Liver (tissue), 9 donors: ENCODE results near the gene PLEKHN1. TPM values are rescaled to one million over a fixed set of nuclear protein-coding genes. Genes with fewer than 3 reads are reported as not detected.

ENCODE experiments used
- DNase-seq: peaks from one replicate; pipeline ENCODE4 v3.0.0-alpha.2; 2017; ENCODE audit warnings: low spot score
- H3K27ac ChIP-seq, 2 donors: one replicate each; pipeline ENCODE4 v1.7.0; 2013; ENCODE audit warnings: inconsistent platforms in 2 of 2, low read length in 2 of 2, control low read depth in 1 of 2, low read depth in 1 of 2, mild to moderate bottlenecking in 1 of 2
- H3K27me3 ChIP-seq, 4 donors: one replicate each; pipeline versions ENCODE4 v1.6.1 to v1.7.0; 2013; ENCODE audit warnings: low read length in 3 of 4, inconsistent platforms in 1 of 4, mild to moderate bottlenecking in 1 of 4, moderate library complexity in 1 of 4; ENCODE audit not compliant: control insufficient read depth in 4 of 4, insufficient read depth in 4 of 4
- H3K36me3 ChIP-seq, 4 donors: one replicate each; pipeline versions ENCODE4 v1.6.1 to v1.7.0; 2013; ENCODE audit warnings: low read length in 3 of 4, mild to moderate bottlenecking in 3 of 4, low read depth in 1 of 4, moderate library complexity in 1 of 4; ENCODE audit not compliant: control insufficient read depth in 4 of 4, insufficient read depth in 3 of 4
- H3K4me1 ChIP-seq, 4 donors: one replicate each; pipeline versions ENCODE4 v1.6.1 to v1.7.0; 2013; ENCODE audit warnings: low read length in 3 of 4, mild to moderate bottlenecking in 3 of 4, moderate library complexity in 1 of 4; ENCODE audit not compliant: control insufficient read depth in 4 of 4, insufficient read depth in 4 of 4
- H3K4me3 ChIP-seq, 3 donors: one replicate each; pipeline versions ENCODE4 v1.6.1 to v1.7.0; 2013; ENCODE audit warnings: low read length in 3 of 3, control low read depth in 1 of 3, low read depth in 1 of 3, mild to moderate bottlenecking in 1 of 3
- H3K9ac ChIP-seq, 2 donors: one replicate each; pipeline ENCODE4 v1.7.0; 2013; ENCODE audit warnings: low read length in 2 of 2, mild to moderate bottlenecking in 2 of 2, moderate library complexity in 2 of 2, control low read depth in 1 of 2, low read depth in 1 of 2
- H3K9me3 ChIP-seq, 4 donors: one replicate each; pipeline versions ENCODE4 v1.6.1 to v1.7.0; 2013; ENCODE audit warnings: low read length in 3 of 4; ENCODE audit not compliant: control insufficient read depth in 4 of 4
- EGR1 ChIP-seq, 2 donors: IDR thresholded peaks; 2 replicates each; pipeline ENCODE4 v1.6.1; 2016 to 2018; ENCODE audit warnings: antibody characterized with exemption in 2 of 2, low read depth in 2 of 2
- FOXA1 ChIP-seq: IDR thresholded peaks from 2 replicates; pipeline ENCODE4 v1.6.1; 2016; ENCODE audit warnings: antibody characterized with exemption
- FOXA2 ChIP-seq: IDR thresholded peaks from 2 replicates; pipeline ENCODE4 v1.6.1; 2016; ENCODE audit warnings: antibody characterized with exemption
- GABPA ChIP-seq, 2 donors: IDR thresholded peaks in 1 of 2; conservative IDR thresholded peaks in 1 of 2; 2 replicates each; pipeline ENCODE4 v1.6.1; 2016; ENCODE audit warnings: antibody characterized with exemption in 2 of 2, mild to moderate bottlenecking in 1 of 2, moderate library complexity in 1 of 2
- HNF4A ChIP-seq, 2 donors: conservative IDR thresholded peaks; 2 replicates each; pipeline ENCODE4 v1.6.1; 2016; ENCODE audit warnings: antibody characterized with exemption in 2 of 2, mild to moderate bottlenecking in 2 of 2
- HNF4G ChIP-seq: IDR thresholded peaks from 2 replicates; pipeline ENCODE4 v1.6.1; 2016; ENCODE audit warnings: antibody characterized with exemption
- JUND ChIP-seq, 2 donors: IDR thresholded peaks; 2 replicates each; pipeline ENCODE4 v1.6.1; 2016; ENCODE audit warnings: antibody characterized with exemption in 2 of 2
- NR2F2 ChIP-seq: IDR thresholded peaks from 2 replicates; pipeline ENCODE4 v1.6.1; 2016; ENCODE audit warnings: antibody characterized with exemption
- RAD21 ChIP-seq, 2 donors: IDR thresholded peaks; 2 replicates each; pipeline ENCODE4 v1.6.1; 2016; ENCODE audit warnings: antibody characterized with exemption in 2 of 2, mild to moderate bottlenecking in 2 of 2
- RXRA ChIP-seq, 2 donors: IDR thresholded peaks; 2 replicates each; pipeline ENCODE4 v1.6.1; 2017 to 2018; ENCODE audit warnings: antibody characterized with exemption in 2 of 2, mild to moderate bottlenecking in 1 of 2
- SP1 ChIP-seq: IDR thresholded peaks from 2 replicates; pipeline ENCODE4 v1.6.1; 2018; ENCODE audit warnings: antibody characterized with exemption, mild to moderate bottlenecking
- YY1 ChIP-seq: IDR thresholded peaks from 2 replicates; pipeline ENCODE4 v1.6.1; 2016; ENCODE audit warnings: antibody characterized with exemption, mild to moderate bottlenecking
- WGBS: extraction: QIAGEN DNeasy Blood & Tissue Kit; methylation state at CpG from one replicate; pipeline ENCODE4 v1.1.7; 2013; 5-methylcytosine and 5-hydroxymethylcytosine counted together
- polyA plus RNA-seq, 2 donors: library from polyadenylated mRNA; stranded (reverse) in 1 of 2; unstranded in 1 of 2; fragments of 200-250 nt in 1 of 2; fragments of >200 nt in 1 of 2; fragmentation: Nextera tagmentation in 1 of 2; extraction: Ambion mirVana in 1 of 2; gene quantifications; one replicate each; pipeline versions ENCODE4 v1.2.1 to v1.2.3, GENCODE V29; 2013 to 2015
- total RNA-seq, 2 donors: library from RNA; depleted of rRNA; stranded (reverse); fragments of >200 nt; gene quantifications; one replicate each; pipeline ENCODE4 v1.2.3, GENCODE V29; 2014
- TF ChIP-seq, protein P1 (sequence below): IDR thresholded peaks from 2 replicates; pipeline ENCODE4 v1.6.1; 2016; ENCODE audit warnings: antibody characterized with exemption, mild to moderate bottlenecking
- TF ChIP-seq, protein P2 (sequence below): IDR thresholded peaks from 2 replicates; pipeline ENCODE4 v1.6.1; 2016; ENCODE audit warnings: antibody characterized with exemption
- TF ChIP-seq, protein P3 (sequence below): fragments of 150-350 bp; IDR thresholded peaks from 2 replicates; pipeline ENCODE4 v1.5.1; 2017; ENCODE audit warnings: improper control_type of control experiment, low read depth, low read length; ENCODE audit not compliant: missing input control
- TF ChIP-seq, protein P4 (sequence below): IDR thresholded peaks from 2 replicates; pipeline ENCODE4 v1.6.1; 2016; ENCODE audit warnings: antibody characterized with exemption
- TF ChIP-seq, protein P5 (sequence below): IDR thresholded peaks from 2 replicates; pipeline ENCODE4 v1.6.1; 2016; ENCODE audit warnings: antibody characterized with exemption
- donor health status: healthy.
- donor health status: healthy.
- donor health status: healthy.
- donor health status: healthy.
- donor health status: healthy.

Gene PLEKHN1
- total and polyA plus RNA-seq, 4 donors: 0.17 to 0.18 TPM; not detected in 2

DNA sequence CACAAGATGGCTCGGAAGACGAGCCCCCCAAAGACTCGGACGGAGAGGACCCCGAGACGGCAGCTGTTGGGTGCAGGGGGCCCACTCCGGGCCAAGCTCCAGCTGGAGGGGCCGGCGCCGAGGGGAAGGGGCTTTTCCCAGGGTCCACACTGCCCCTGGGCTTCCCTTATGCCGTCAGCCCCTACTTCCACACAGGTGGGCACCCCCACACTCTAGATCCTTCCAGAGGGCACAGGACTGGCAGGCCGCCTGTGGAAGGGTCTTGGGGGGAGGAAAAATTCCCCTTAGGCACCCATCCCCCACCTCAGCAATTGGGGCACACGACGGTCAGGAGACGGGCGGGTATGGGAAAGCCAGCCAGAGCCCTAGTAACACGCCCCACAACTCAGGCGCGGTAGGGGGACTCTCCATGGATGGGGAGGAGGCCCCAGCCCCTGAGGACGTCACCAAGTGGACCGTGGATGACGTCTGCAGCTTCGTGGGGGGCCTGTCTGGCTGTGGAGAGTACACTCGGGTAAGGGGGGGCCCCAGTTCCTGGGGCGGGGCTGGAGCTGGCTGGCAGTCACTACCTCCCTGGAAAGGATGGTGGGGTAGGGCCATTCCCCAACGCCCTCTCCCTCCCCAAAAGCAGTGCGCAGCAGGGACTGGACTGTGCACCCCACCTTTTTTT lies 23.3 kb upstream of the PLEKHN1 start:
- Histone ChIP-seq H3K4me3 (peak overlapping the region in 1 of 3 donors; percentile 50), H3K27me3 (peaks cover 0 to 2% (median 0%) of the 10 kb centered on the region in 4 donors), H3K9me3 (no peaks in the 10 kb centered on the region), H3K27ac (peak overlapping the region; percentile 37 to 54), H3K4me1 (peaks cover 15 to 35% (median 21%) of the 10 kb centered on the region in 4 donors), H3K36me3 (peaks cover 0 to 31% (median 5%) of the 10 kb centered on the region in 4 donors), H3K9ac (no peak overlapping the region)
- TF ChIP-seq GABPA (IDR thresholded peaks at IDR 0.05 in 1 of 2, conservative IDR thresholded peaks at IDR 0.05 in 1 of 2) (no peak), SP1 (no peak)
- 28% methylated on average over 27 of the region's 27 CpGs for WGBS
- no peak for DNase-seq

DNA sequence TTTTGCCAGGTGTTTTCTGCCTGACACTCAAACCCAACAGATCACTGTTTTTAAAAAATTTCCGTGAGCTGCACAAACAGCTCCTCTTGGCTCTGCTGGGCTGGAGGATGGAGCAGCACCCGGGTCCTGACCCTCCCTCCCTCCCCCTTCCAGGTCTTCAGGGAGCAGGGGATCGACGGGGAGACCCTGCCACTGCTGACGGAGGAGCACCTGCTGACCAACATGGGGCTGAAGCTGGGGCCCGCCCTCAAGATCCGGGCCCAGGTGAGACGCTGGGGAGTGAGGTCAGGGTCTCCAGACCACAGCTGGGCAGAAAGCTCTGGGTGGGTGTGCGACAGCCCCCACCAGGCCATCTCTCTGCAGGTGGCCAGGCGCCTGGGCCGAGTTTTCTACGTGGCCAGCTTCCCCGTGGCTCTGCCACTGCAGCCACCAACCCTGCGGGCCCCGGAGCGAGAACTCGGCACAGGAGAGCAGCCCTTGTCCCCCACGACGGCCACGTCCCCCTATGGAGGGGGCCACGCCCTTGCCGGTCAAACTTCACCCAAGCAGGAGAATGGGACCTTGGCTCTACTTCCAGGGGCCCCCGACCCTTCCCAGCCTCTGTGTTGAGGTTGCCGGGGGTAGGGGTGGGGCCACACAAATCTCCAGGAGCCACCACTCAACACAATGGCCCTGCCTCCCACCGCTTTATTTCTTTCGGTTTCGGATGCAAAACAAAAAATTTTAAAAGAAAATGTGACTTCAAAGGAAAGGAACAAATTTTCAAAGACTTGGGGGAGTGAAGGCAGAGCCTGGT lies 22.5 kb upstream of the PLEKHN1 start:
- Histone ChIP-seq H3K36me3 (peaks cover 0 to 37% (median 7%) of the 10 kb centered on the region in 4 donors), H3K9ac (no peak overlapping the region), H3K4me3 (no peak overlapping the region), H3K27ac (peak overlapping the region; percentile 3 to 54), H3K27me3 (peaks cover 0 to 2% (median 0%) of the 10 kb centered on the region in 4 donors), H3K9me3 (no peaks in the 10 kb centered on the region), H3K4me1 (peaks cover 15 to 35% (median 21%) of the 10 kb centered on the region in 4 donors)
- DNase-seq: no peak
- TF ChIP-seq NR2F2: no peak
- no peak for TF ChIP-seq JUND (IDR thresholded peaks at IDR 0.05)
- TF ChIP-seq, protein P1, sequence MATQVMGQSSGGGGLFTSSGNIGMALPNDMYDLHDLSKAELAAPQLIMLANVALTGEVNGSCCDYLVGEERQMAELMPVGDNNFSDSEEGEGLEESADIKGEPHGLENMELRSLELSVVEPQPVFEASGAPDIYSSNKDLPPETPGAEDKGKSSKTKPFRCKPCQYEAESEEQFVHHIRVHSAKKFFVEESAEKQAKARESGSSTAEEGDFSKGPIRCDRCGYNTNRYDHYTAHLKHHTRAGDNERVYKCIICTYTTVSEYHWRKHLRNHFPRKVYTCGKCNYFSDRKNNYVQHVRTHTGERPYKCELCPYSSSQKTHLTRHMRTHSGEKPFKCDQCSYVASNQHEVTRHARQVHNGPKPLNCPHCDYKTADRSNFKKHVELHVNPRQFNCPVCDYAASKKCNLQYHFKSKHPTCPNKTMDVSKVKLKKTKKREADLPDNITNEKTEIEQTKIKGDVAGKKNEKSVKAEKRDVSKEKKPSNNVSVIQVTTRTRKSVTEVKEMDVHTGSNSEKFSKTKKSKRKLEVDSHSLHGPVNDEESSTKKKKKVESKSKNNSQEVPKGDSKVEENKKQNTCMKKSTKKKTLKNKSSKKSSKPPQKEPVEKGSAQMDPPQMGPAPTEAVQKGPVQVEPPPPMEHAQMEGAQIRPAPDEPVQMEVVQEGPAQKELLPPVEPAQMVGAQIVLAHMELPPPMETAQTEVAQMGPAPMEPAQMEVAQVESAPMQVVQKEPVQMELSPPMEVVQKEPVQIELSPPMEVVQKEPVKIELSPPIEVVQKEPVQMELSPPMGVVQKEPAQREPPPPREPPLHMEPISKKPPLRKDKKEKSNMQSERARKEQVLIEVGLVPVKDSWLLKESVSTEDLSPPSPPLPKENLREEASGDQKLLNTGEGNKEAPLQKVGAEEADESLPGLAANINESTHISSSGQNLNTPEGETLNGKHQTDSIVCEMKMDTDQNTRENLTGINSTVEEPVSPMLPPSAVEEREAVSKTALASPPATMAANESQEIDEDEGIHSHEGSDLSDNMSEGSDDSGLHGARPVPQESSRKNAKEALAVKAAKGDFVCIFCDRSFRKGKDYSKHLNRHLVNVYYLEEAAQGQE: no peak
- TF ChIP-seq FOXA1: no peak
- TF ChIP-seq FOXA2: no peak
- TF ChIP-seq YY1: no peak
- TF ChIP-seq, protein P2, sequence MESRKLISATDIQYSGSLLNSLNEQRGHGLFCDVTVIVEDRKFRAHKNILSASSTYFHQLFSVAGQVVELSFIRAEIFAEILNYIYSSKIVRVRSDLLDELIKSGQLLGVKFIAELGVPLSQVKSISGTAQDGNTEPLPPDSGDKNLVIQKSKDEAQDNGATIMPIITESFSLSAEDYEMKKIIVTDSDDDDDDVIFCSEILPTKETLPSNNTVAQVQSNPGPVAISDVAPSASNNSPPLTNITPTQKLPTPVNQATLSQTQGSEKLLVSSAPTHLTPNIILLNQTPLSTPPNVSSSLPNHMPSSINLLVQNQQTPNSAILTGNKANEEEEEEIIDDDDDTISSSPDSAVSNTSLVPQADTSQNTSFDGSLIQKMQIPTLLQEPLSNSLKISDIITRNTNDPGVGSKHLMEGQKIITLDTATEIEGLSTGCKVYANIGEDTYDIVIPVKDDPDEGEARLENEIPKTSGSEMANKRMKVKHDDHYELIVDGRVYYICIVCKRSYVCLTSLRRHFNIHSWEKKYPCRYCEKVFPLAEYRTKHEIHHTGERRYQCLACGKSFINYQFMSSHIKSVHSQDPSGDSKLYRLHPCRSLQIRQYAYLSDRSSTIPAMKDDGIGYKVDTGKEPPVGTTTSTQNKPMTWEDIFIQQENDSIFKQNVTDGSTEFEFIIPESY: no peak
- no peak for TF ChIP-seq GABPA (IDR thresholded peaks at IDR 0.05 in 1 of 2, conservative IDR thresholded peaks at IDR 0.05 in 1 of 2)
- no peak for TF ChIP-seq SP1
- no peak for TF ChIP-seq EGR1 (IDR thresholded peaks at IDR 0.05; ENCODE audit: low read depth in 2 of 2)
- TF ChIP-seq RXRA (IDR thresholded peaks at IDR 0.05): no peak
- TF ChIP-seq, protein P3, sequence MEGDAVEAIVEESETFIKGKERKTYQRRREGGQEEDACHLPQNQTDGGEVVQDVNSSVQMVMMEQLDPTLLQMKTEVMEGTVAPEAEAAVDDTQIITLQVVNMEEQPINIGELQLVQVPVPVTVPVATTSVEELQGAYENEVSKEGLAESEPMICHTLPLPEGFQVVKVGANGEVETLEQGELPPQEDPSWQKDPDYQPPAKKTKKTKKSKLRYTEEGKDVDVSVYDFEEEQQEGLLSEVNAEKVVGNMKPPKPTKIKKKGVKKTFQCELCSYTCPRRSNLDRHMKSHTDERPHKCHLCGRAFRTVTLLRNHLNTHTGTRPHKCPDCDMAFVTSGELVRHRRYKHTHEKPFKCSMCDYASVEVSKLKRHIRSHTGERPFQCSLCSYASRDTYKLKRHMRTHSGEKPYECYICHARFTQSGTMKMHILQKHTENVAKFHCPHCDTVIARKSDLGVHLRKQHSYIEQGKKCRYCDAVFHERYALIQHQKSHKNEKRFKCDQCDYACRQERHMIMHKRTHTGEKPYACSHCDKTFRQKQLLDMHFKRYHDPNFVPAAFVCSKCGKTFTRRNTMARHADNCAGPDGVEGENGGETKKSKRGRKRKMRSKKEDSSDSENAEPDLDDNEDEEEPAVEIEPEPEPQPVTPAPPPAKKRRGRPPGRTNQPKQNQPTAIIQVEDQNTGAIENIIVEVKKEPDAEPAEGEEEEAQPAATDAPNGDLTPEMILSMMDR: no peak
- no peak for TF ChIP-seq HNF4A (conservative IDR thresholded peaks at IDR 0.05)
- no peak for TF ChIP-seq HNF4G
- TF ChIP-seq RAD21 (IDR thresholded peaks at IDR 0.05): no peak
- TF ChIP-seq, protein P4, sequence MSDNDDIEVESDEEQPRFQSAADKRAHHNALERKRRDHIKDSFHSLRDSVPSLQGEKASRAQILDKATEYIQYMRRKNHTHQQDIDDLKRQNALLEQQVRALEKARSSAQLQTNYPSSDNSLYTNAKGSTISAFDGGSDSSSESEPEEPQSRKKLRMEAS: no peak
- TF ChIP-seq, protein P5, sequence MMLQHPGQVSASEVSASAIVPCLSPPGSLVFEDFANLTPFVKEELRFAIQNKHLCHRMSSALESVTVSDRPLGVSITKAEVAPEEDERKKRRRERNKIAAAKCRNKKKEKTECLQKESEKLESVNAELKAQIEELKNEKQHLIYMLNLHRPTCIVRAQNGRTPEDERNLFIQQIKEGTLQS: no peak
- WGBS: 77% methylated on average over 27 of the region's 27 CpGs
